ENCODE results near the gene SLC16A1. TPM values are rescaled to one million over a fixed set of nuclear protein-coding genes. Genes with fewer than 3 reads are reported as not detected.
"Not testable (repeated sequence)": the region's sequence is repeated elsewhere in the genome, so short reads cannot be mapped to it uniquely, and the experiment has no call there.

SLC16A1 gene
- polyA plus RNA-seq, 1 experiment = 78.7 TPM

DNA sequence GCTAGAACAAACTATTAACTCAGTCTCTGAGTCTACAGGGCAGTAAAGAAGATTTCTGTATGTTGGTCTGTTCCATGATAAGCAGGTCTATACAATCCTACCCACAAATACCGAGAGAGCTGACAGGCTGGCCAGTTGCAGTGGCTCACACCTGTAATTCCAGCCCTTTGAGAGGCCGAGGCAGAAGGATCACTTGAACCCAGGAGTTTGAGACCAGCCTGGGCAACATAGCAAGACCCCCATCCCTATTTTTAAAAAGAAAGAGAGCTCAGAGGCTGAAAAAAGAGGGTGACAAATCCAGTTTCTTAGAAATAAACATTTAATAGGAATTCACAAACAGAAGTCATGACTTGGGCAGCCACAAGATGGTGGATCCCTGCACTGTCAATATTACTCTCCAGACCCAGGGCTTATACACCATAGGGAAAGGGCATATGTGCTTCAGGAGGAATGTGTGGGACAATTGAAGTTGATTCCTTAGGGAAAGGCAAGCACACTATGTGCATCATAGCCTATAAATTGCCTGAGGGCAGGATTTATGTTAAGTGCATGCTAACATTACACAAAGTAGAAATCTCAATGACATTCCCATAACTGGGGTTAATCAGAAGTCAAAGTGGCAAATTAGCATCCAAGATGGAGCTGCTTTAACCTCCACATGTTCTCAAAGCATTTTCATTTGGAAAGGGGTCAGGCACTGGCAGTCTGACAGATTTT is 66.8 kb downstream of the SLC16A1 start:
- CTCF ChIA-PET = interaction anchor here (1.1 to 2.1 kb wide), 5 partner anchors 9 to 183 kb away, joined by 3 to 8 read pairs (median 5); partner anchors contain the start of gene LRIG2
- Histone ChIP-seq H3K4me3 (ENCODE audit: low read depth, low read length) (no peak overlapping the region), H3K27me3 (ENCODE audit: control insufficient read depth, insufficient read depth, low read length) (no peaks in the 10 kb centered on the region), H3K27ac (ENCODE audit: low read depth, low read length) (no peak overlapping the region), H3K9me3 (ENCODE audit: control insufficient read depth, insufficient read depth, low read length) (peaks cover 11% of the 10 kb centered on the region)
- POLR2A ChIA-PET = interaction anchor here (0.7 to 1.2 kb wide), 2 partner anchors 15 to 149 kb away, joined by 4 to 7 read pairs; no protein-coding TSS in a partner anchor
- DNase-seq (ENCODE audit: low read depth, low spot score) = no peak
- TF ChIP-seq, protein P1, sequence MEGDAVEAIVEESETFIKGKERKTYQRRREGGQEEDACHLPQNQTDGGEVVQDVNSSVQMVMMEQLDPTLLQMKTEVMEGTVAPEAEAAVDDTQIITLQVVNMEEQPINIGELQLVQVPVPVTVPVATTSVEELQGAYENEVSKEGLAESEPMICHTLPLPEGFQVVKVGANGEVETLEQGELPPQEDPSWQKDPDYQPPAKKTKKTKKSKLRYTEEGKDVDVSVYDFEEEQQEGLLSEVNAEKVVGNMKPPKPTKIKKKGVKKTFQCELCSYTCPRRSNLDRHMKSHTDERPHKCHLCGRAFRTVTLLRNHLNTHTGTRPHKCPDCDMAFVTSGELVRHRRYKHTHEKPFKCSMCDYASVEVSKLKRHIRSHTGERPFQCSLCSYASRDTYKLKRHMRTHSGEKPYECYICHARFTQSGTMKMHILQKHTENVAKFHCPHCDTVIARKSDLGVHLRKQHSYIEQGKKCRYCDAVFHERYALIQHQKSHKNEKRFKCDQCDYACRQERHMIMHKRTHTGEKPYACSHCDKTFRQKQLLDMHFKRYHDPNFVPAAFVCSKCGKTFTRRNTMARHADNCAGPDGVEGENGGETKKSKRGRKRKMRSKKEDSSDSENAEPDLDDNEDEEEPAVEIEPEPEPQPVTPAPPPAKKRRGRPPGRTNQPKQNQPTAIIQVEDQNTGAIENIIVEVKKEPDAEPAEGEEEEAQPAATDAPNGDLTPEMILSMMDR (IDR thresholded peaks at IDR 0.05; ENCODE audit: low read depth, low read length) = no peak

DNA sequence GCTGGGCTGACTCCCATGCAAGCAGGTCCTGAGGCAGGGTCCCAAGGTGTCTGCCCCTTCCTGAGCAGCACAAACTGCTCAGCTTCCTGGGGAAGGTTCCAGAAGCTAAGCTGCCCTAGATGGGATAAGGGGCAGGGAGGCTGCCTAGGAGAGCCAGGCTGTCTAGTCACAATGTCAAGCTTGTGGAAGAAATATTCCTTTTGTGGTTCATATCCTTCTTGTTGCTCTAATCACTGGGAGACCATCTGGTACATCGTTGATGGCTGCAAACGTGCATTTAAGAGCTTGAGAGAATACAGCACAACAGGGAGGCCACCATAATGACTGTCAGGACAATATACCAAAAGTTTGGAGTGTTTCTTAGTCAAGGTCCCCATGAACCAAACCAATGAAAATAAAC is 67.4 kb downstream of the SLC16A1 start:
- CTCF ChIA-PET = interaction anchor here (1.1 to 2.1 kb wide), 3 partner anchors 8 to 184 kb away, joined by 5 to 8 read pairs (median 6); partner anchors contain the start of gene LRIG2
- Histone ChIP-seq H3K4me3 (ENCODE audit: low read depth, low read length) (no peak overlapping the region), H3K27ac (ENCODE audit: low read depth, low read length) (no peak overlapping the region), H3K27me3 (ENCODE audit: control insufficient read depth, insufficient read depth, low read length) (no peaks in the 10 kb centered on the region), H3K9me3 (ENCODE audit: control insufficient read depth, insufficient read depth, low read length) (peaks cover 7% of the 10 kb centered on the region; the same call in 1 of the 2 replicates)
- POLR2A ChIA-PET = interaction anchor here (1.2 kb wide), 1 partner anchor 15 kb away, joined by 7 read pairs; no protein-coding TSS in a partner anchor
- DNase-seq (ENCODE audit: low read depth, low spot score) = no peak
- TF ChIP-seq, protein P1 (IDR thresholded peaks at IDR 0.05; ENCODE audit: low read depth, low read length) = no peak

DNA sequence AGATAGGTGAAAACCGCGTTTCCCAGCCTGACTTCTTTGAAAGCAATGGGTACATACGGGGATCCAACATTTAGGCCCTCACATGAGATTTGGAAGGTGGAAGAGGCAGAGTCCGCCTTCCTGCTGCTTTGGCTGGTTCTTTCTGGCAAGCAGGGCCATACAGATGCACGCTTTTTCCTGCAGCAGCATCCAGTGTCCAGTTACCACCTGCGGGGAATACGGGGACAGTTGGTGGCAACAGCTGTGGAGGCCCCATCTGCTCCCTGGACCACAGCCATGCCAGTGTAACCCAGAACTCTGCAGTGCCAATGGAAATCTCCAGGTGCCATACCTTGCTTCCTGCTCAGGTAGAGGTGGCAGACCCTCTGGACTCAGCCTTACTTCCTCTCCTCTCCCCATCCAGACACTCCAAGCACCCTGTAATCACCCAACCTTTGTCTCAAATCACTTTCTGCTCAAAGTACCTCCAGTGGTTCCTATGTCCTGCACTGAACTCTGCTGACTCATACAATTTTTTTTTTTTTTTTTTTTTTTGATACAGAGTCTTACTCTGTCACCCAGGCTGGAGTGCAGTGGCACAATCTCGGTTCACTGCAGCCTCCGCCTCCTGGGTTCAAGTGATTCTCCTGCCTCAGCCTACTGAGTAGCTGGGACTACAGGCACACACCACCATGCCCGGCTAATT is 68.3 kb downstream of the SLC16A1 start:
- DNase-seq (ENCODE audit: low read depth, low spot score) = no peak
- TF ChIP-seq, protein P1 (IDR thresholded peaks at IDR 0.05; ENCODE audit: low read depth, low read length) = no peak
- no peaks in the 10 kb centered on the region for H3K27me3 ChIP-seq (ENCODE audit: control insufficient read depth, insufficient read depth, low read length)
- H3K27ac ChIP-seq (ENCODE audit: low read depth, low read length) = no peak overlapping the region
- ChIA-PET POLR2A (interaction anchor here (1.2 kb wide), 1 partner anchor 16 kb away, joined by 7 read pairs; no protein-coding TSS in a partner anchor), CTCF (no interaction called here)
- H3K9me3 ChIP-seq (ENCODE audit: control insufficient read depth, insufficient read depth, low read length) = no peaks in the 10 kb centered on the region
- H3K4me3 ChIP-seq (ENCODE audit: low read depth, low read length) = no peak overlapping the region

DNA sequence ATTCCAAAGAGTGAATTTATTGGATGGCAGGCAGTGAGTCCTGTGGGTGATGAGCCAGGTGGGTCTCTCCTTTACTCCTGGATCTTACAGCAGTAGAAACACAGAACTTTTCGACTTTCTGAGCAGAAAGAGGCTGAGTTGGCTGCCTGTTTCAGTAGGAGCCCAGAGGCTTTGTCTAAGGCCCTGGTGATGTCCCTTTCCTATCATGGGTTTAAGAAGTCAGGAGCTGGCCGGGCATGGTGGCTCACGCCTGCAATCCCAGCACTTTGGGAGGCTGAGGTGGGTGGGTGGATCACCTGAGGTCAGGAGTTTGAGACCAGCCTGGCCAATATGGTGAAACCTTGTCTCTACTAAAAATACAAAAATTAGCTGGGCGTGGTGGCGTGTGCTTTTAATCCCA is 71.0 kb downstream of the SLC16A1 start:
- H3K4me3 ChIP-seq (ENCODE audit: low read depth, low read length); CTCF ChIA-PET; H3K9me3 ChIP-seq (ENCODE audit: control insufficient read depth, insufficient read depth, low read length); DNase-seq (ENCODE audit: low read depth, low spot score); POLR2A ChIA-PET; H3K27ac ChIP-seq (ENCODE audit: low read depth, low read length); H3K27me3 ChIP-seq (ENCODE audit: control insufficient read depth, insufficient read depth, low read length): not testable (repeated sequence)

DNA sequence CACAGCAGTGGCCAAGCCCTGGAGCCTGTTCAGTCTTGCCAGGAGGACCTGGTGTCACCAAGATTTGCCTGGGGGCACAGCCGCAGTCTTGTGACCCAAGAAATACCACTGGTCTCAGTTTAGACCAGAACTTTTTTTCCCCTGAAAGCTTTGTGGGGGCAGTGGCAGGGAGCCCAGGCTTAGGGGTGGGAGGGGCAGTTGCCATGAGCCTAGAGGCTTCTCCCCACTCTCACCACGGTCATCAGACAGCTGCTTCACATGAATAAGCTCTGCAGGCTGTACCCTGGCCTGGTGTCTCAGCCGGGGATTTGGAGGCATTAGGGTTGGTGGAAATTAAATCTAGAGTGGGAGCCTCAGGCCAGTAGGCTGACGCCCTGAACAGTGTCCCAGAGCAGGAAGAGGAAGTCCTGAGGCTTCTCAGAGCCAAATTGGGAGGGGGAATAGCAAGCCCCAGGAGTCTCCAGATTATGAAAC is 73.7 kb downstream of the SLC16A1 start:
- Histone ChIP-seq H3K9me3 (ENCODE audit: control insufficient read depth, insufficient read depth, low read length) (no peaks in the 10 kb centered on the region), H3K27ac (ENCODE audit: low read depth, low read length) (no peak overlapping the region), H3K4me3 (ENCODE audit: low read depth, low read length) (no peak overlapping the region), H3K27me3 (ENCODE audit: control insufficient read depth, insufficient read depth, low read length) (no peaks in the 10 kb centered on the region)
- TF ChIP-seq, protein P1 (IDR thresholded peaks at IDR 0.05; ENCODE audit: low read depth, low read length) = no peak
- ChIA-PET POLR2A (interaction anchor here (0.6 to 1.0 kb wide), 2 partner anchors 79 to 160 kb away, joined by 6 to 11 read pairs; no protein-coding TSS in a partner anchor), CTCF (interaction anchor here (1.0 to 8.7 kb wide), 11 partner anchors 11 to 190 kb away, joined by 3 to 129 read pairs (median 4); partner anchors contain the start of genes LRIG2 and PPM1J)
- DNase-seq (ENCODE audit: low read depth, low spot score) = no peak

Measured in AG04450 (cell line).